Ammon's horn (tissue), 1 donor: ENCODE data around the gene PRDM16.
A peak's percentile ranks its signal among the peaks of the same experiment; 100 is the strongest.

ENCODE experiments used
- DNase-seq: peaks from one replicate; pipeline ENCODE4 v3.0.0-alpha.2; 2016; ENCODE audit warnings: low spot score

The PRDM16 gene

DNA sequence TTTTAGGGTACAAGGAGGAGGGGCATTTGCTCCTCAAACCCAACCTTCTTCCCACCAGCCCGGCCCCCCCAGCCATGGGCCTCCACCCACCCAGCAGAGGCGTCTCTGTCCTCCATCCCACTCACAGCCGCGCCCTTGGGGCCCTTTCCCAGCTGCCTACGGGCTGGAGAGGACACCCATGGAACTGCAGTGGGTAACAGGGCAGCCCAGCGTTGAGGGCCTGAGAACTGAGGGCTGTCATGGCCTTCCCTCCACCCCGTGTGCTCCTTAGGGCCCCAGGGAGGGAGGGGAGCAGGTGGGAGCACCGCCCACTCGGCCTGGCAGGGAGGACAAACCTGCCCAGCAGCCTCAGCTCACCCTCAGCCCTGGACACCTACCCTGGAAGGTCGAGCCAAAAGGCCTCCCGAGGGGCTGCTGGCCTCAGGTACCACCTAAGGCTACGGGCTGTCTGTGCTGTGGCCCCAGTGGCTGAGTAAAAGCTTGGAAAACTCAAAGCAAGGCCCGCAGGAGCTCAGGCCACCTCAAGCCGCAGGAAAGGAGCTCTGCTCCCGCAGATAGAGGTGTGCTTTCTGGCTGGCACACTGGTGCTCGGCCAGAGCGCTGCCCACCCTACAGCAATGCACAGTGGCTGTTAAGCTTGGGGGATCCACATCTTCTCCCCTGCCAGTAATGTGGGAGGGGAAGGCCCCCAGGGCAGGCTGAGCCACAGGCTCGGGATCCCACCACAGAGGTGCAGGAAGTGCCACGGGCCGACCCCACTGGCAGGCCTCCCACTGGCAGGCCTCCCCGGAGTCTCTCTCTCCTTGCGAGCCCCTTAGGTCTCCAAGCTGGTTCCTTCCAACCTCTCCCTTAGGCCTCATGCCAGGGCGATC lies 383.2 kb downstream of the PRDM16 start:
- DNase-seq, result no peak

DNA sequence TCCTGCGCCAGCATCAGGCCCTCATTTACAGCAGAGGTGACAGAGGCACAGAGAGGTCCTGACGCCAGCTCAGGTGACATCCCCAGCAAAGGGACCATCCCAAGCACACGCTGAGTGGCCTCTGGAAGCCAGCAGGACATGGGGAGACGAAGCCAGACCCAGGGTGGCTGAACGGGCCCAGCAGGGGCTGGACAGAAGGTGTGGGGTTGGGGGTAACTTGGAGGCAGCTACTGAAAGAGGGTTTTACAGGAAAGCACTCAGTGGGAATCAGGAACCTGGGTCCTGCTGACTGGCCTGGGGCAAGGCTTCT lies 383.8 kb downstream of the PRDM16 start:
- no peak for DNase-seq

DNA sequence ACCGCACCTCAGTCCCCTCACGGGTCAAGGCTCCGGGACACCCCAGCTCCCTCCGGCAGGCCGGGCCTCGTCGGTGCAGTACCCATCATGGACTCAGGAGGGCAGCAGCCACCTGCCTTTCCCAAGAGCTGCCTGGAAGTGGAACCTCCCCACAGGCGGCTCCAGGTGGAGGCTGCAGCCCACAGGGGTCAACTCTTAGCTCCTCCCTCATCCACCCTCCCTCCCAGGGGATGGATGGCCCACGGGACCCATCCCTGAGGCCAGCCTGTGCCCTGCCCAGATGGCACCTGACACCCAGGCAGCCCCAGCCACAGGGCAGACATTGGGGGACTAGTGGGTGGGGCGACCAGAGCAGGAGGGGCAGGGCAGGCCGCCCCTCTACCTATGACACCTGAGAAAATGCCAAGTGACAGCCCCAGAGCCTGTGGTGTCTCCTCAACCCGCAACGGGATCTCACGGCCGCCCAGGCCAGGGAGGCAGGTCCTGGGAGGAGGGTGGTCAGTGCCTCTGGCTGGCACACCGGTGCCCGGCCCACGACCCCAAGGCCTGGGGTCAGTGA lies 384.3 kb downstream of the PRDM16 start:
- peak; percentile 83 for DNase-seq

GRCh38 chr1:3453891-3454810 lies 385.1 kb downstream of the PRDM16 start, which contains the start of gene ARHGEF16:
Gene ARHGEF16 (plus strand): TSS chr1:3454665. CDS start chr1:3463085, 8,420 bp downstream.
- DNase-seq, result no peak

- no peak for DNase-seq
Measured at GRCh38 chr1:3454811-3455618, 386.0 kb downstream of the PRDM16 start.

- no peak for DNase-seq
Measured at GRCh38 chr1:3455670-3456448, 386.9 kb downstream of the PRDM16 start.

DNA sequence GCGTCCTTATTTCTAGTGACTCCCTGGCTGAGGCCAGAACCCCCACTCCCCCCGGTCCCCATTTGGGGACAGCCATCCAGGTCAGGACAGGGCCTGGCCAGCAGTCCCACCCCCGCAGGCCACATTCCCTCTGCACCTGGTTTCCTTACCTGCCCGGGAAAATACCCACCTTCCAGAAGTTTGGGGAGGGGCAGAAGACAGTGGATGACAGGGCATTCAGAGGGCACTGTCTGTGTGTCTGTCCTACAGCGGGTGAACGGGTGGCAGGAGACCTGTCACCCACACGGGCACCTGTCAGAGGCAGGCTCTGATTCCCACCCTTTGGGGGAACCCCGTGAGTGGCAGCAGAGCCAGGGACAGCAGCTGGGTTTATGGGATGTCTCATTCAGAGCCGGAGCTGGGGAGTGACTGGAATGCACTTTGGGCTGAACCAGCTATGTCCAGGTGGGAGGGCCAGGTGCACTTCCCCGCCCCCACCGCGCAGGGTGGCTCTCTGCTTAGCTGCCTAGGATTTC lies 387.5 kb downstream of the PRDM16 start:
- DNase-seq, result no peak

GRCh38 chr1:3456964-3457909 lies 388.2 kb downstream of the PRDM16 start:
- DNase-seq, result no peak

- peak; percentile 70 for DNase-seq
Measured at GRCh38 chr1:3457910-3458883, 389.2 kb downstream of the PRDM16 start.

DNA sequence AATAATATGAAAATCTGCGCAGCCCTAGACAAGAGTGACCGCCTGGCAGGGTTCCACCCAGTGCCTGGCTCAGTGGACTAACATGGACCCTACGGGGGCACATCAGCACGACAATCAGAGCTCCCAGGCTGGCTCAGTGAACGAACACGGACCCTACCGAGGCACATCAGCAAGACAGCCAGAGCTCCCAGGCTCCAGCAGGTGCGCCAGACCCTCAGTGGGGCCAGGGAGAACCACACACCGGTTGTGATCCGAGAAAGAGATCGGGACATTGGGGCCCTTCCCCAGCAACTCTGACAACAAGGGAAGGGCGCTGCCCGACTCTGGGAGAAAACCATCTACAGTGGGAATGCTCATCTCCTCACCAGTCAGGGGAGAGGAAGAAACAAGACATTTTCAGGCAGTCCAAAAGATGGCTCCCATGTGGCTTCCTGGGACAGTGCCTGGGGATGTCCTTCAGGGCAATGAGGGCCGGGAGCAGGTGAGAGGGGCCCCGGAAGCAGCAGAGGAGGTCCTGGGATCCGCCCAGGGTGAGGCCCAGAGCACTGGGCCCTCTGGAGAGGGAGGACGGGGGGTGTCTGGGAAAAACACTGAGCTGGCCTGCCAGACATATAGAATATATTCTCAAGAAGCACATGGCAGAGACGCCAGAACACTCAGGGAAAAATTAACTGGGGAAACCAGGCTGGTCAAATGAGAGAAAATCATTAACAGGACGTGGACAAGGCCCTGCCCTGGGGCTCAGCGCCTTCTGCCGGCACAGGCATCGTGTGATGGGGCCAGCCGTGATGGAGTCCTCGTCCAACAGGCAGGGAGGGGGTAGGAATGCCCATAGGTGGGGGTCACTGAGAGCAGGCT lies 390.3 kb downstream of the PRDM16 start:
- DNase-seq, result no peak

DNA sequence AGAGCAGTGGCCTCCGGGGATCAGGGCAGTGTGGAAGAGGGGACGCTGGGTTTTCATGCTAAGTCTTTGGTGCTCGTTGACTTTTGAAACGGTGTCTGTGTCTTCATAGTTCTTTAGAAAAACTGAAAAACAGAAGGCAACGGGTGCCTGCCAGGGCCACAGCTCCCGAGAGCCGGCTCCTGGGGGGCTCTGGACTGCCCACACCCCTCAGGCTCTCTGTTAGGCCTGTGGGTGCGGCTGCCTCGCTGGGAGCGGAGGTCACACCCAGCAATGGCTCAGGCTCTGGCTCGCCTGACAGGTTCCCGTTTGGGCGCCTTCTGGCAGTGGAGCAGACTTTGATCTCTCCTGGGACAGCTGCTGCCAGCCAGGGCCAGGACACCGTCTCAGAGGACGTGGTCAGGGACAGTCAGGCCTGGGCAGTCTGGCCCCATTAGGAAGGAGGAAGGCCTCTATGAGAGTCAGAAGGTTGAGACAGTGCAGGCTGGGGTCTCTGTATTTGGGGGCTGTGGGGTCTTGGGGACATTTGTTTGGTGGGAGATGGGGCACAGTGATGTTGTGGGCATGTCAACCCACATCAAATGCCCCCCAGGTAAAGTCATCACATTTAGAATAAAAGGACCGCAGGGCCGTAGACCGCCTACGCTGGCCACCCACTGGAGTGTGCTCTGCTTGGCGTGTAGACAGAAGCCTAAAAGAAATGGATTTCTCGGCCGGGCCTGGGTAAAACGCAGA lies 391.1 kb downstream of the PRDM16 start:
- DNase-seq, result no peak

DNA sequence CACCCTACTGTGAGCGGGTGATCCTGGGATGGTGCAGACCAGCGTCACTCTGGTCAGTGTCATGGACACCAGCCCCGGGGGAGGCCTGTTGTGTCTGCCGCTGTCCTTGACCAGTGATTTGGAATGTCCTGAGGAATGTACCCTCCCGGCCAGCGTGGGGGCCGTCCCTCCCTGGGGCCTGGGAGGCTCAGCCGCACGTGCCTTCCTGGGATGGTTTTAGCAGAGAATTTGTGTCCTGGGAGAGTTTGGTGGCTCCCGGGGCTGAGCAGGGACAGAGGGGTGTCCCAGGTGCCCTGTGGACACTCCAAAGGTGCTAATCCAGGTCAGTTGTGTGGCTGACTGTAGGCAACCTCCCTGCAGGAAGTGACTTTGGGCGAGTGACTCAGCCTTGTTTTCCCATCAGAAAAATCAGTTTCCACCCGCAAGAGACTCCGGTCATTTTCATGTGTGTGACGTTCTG lies 391.7 kb downstream of the PRDM16 start:
- DNase-seq, result no peak

- DNase-seq, result no peak
Measured at GRCh38 chr1:3461238-3461933, 392.4 kb downstream of the PRDM16 start.

- no peak for DNase-seq
Measured at GRCh38 chr1:3461934-3462275, 392.9 kb downstream of the PRDM16 start.

GRCh38 chr1:3462356-3463012 lies 393.5 kb downstream of the PRDM16 start:
- no peak for DNase-seq

DNA sequence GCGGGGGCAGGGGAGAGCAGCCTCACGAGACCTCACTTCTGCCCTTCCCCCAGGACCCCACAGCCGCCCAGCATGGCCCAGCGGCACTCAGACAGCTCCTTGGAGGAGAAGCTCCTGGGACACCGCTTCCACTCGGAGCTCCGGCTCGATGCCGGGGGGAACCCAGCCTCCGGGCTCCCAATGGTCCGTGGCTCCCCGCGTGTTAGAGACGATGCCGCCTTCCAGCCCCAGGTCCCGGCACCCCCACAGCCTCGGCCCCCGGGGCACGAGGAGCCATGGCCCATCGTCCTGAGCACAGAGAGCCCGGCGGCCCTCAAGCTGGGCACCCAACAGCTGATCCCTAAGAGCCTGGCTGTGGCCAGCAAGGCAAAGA lies 394.0 kb downstream of the PRDM16 start:
- no peak for DNase-seq
